GM12878 (cell line): Measurements from ENCODE around the gene UBE3B.

ENCODE experiments used
- CTCF ChIP-seq, 3 experiments: IDR thresholded peaks in 2 of 3; conservative IDR thresholded peaks in 1 of 3; 2 replicates each; pipeline ENCODE4 v1.5.1; 2011; ENCODE audit warnings: low read depth in 3 of 3, low read length in 3 of 3, mild to moderate bottlenecking in 3 of 3, control low read depth in 2 of 3, moderate library complexity in 2 of 3, inconsistent platforms in 1 of 3, mixed read lengths in 1 of 3; ENCODE audit not compliant: control insufficient read depth in 2 of 3, insufficient read depth in 1 of 3; ENCODE audit errors: extremely low read depth in 1 of 3
- EZH2 ChIP-seq: IDR thresholded peaks from 2 replicates; pipeline ENCODE4 v1.6.1; 2012; ENCODE audit warnings: low read depth, mild to moderate bottlenecking, control low read depth, inconsistent platforms, low read length, borderline replicate concordance; ENCODE audit not compliant: control insufficient read depth
- IRF3 ChIP-seq: fragments of 450-650 bp; IDR thresholded peaks from 2 replicates; pipeline ENCODE4 v1.6.1; 2014; ENCODE audit warnings: mild to moderate bottlenecking
- RBBP5 ChIP-seq: fragments of 200-600 bp; sonication (generic); conservative IDR thresholded peaks from 2 replicates; pipeline ENCODE4 v1.6.1; 2016
- SMAD1 ChIP-seq: fragments of 450-650 bp; IDR thresholded peaks from 2 replicates; pipeline ENCODE4 v1.6.1; 2018; ENCODE audit warnings: mild to moderate bottlenecking, low read depth; ENCODE audit not compliant: partially characterized antibody
- ZBTB33 ChIP-seq: fragments of 450-650 bp; IDR thresholded peaks from 2 replicates; pipeline ENCODE4 v1.6.1; 2017; ENCODE audit warnings: mild to moderate bottlenecking

- TF ChIP-seq ZBTB33: no peak
- no peak for TF ChIP-seq IRF3
- TF ChIP-seq SMAD1: no peak
- no peak for TF ChIP-seq RBBP5
- TF ChIP-seq CTCF (IDR thresholded peaks at IDR 0.05 in 2 of 3, conservative IDR thresholded peaks at IDR 0.05 in 1 of 3; ENCODE audit: control insufficient read depth in 2 of 3, extremely low read depth in 1 of 3, insufficient read depth in 1 of 3, low read depth in 3 of 3, low read length in 3 of 3): no peak
- no peak for TF ChIP-seq EZH2
Observed at GRCh38 chr12:109466305-109466704, 11.1 kb upstream of the UBE3B start.
